ENCODE results near the gene UGT3A1. TPM values are rescaled to one million over a fixed set of nuclear protein-coding genes. Genes with fewer than 3 reads are reported as not detected.

Gene UGT3A1
- total RNA-seq, 2 experiments from 2014 or later: not detected

GRCh38 chr5:35971186-35971877 is 19.9 kb downstream of the UGT3A1 start:
- POLR2A ChIA-PET: no interaction called here
- no peaks in the 10 kb centered on the region for H3K36me3 Mint-ChIP-seq
- H3K4me1 Mint-ChIP-seq: no peaks in the 10 kb centered on the region
- DNase-seq (no peak), ATAC-seq (ENCODE audit: low read depth) (no peak)
- H3K4me3 Mint-ChIP-seq: no peak overlapping the region
- peaks cover 1% of the 10 kb centered on the region for H3K9me3 Mint-ChIP-seq
- peaks cover 7% of the 10 kb centered on the region for H3K27me3 Mint-ChIP-seq
- H3K27ac Mint-ChIP-seq: no peak overlapping the region

- Mint-ChIP-seq H3K4me1 (no peaks in the 10 kb centered on the region), H3K27ac (no peak overlapping the region), H3K9me3 (no peaks in the 10 kb centered on the region), H3K27me3 (peaks cover 19% of the 10 kb centered on the region), H3K4me3 (no peak overlapping the region), H3K36me3 (no peaks in the 10 kb centered on the region)
- ATAC-seq (ENCODE audit: low read depth) (no peak), DNase-seq (no peak)
- POLR2A ChIA-PET: no interaction called here
Measured at GRCh38 chr5:35963381-35963843, 27.8 kb downstream of the UGT3A1 start.

GRCh38 chr5:35960328-35960727 is 30.9 kb downstream of the UGT3A1 start:
- no peaks in the 10 kb centered on the region for H3K9me3 Mint-ChIP-seq
- DNase-seq (no peak), ATAC-seq (ENCODE audit: low read depth) (no peak)
- H3K36me3 Mint-ChIP-seq: no peaks in the 10 kb centered on the region
- POLR2A ChIA-PET: no interaction called here
- H3K27me3 Mint-ChIP-seq: peaks cover 14% of the 10 kb centered on the region
- no peak overlapping the region for H3K27ac Mint-ChIP-seq
- H3K4me3 Mint-ChIP-seq: no peak overlapping the region
- H3K4me1 Mint-ChIP-seq: no peaks in the 10 kb centered on the region

- Mint-ChIP-seq H3K36me3 (no peaks in the 10 kb centered on the region), H3K9me3 (peaks cover 2% of the 10 kb centered on the region), H3K27ac (no peak overlapping the region), H3K4me3 (no peak overlapping the region), H3K27me3 (peaks cover 33% of the 10 kb centered on the region), H3K4me1 (peaks cover 2% of the 10 kb centered on the region)
- POLR2A ChIA-PET: no interaction called here
- ATAC-seq (ENCODE audit: low read depth): no peak
- no peak for DNase-seq
Measured at GRCh38 chr5:35956429-35956828, 34.8 kb downstream of the UGT3A1 start.

GRCh38 chr5:35954175-35954574 is 37.0 kb downstream of the UGT3A1 start:
- H3K4me1 Mint-ChIP-seq: peaks cover 2% of the 10 kb centered on the region
- H3K27ac Mint-ChIP-seq: no peak overlapping the region
- POLR2A ChIA-PET: no interaction called here
- H3K9me3 Mint-ChIP-seq: peaks cover 2% of the 10 kb centered on the region
- no peaks in the 10 kb centered on the region for H3K36me3 Mint-ChIP-seq
- peaks cover 34% of the 10 kb centered on the region for H3K27me3 Mint-ChIP-seq
- H3K4me3 Mint-ChIP-seq: no peak overlapping the region
- DNase-seq (peak; percentile 32), ATAC-seq (ENCODE audit: low read depth) (peak; percentile 86)

- H3K9me3 Mint-ChIP-seq: no peaks in the 10 kb centered on the region
- no peaks in the 10 kb centered on the region for H3K4me1 Mint-ChIP-seq
- no peak overlapping the region for H3K27ac Mint-ChIP-seq
- no peak for DNase-seq
- H3K4me3 Mint-ChIP-seq: no peak overlapping the region
- H3K27me3 Mint-ChIP-seq: peaks cover 5% of the 10 kb centered on the region
- POLR2A ChIA-PET: no interaction called here
- no peak for ATAC-seq (ENCODE audit: low read depth)
- no peaks in the 10 kb centered on the region for H3K36me3 Mint-ChIP-seq
Measured at GRCh38 chr5:35947085-35947484, 44.1 kb downstream of the UGT3A1 start.

GRCh38 chr5:35939639-35940038 is 51.6 kb downstream of the UGT3A1 start:
- Mint-ChIP-seq H3K36me3 (no peaks in the 10 kb centered on the region), H3K9me3 (no peaks in the 10 kb centered on the region), H3K4me1 (no peaks in the 10 kb centered on the region), H3K4me3 (no peak overlapping the region), H3K27ac (no peak overlapping the region), H3K27me3 (peaks cover 17% of the 10 kb centered on the region)
- POLR2A ChIA-PET: no interaction called here
- DNase-seq (no peak), ATAC-seq (ENCODE audit: low read depth) (no peak)

GRCh38 chr5:35938568-35939227 is 52.5 kb downstream of the UGT3A1 start, which contains the start of gene CAPSL:
CAPSL (minus strand) TSS chr5:35938622; CDS start chr5:35921120, 17,502 bp downstream.
- no peak for ATAC-seq (ENCODE audit: low read depth)
- H3K9me3 Mint-ChIP-seq: no peaks in the 10 kb centered on the region
- H3K27ac Mint-ChIP-seq: no peak within 1 kb of the TSS
- H3K4me1 Mint-ChIP-seq: no peaks in the 10 kb centered on the region
- POLR2A ChIA-PET: no interaction called here
- no peak for DNase-seq
- H3K36me3 Mint-ChIP-seq: no peaks in the 10 kb centered on the region
- H3K4me3 Mint-ChIP-seq: no peak within 1 kb of the TSS
- H3K27me3 Mint-ChIP-seq: peaks cover 17% of the 10 kb centered on the region

- Mint-ChIP-seq H3K36me3 (no peaks in the 10 kb centered on the region), H3K27me3 (peaks cover 5% of the 10 kb centered on the region), H3K9me3 (no peaks in the 10 kb centered on the region), H3K27ac (no peak overlapping the region), H3K4me1 (peaks cover 22% of the 10 kb centered on the region), H3K4me3 (peak overlapping the region; percentile 67)
- no peak for DNase-seq
- POLR2A ChIA-PET: interaction anchor here (1.2 to 2.2 kb wide), 2 partner anchors 142 to 275 kb away, joined by 4 to 7 read pairs; no protein-coding TSS in a partner anchor
- peak; percentile 37 for ATAC-seq (ENCODE audit: low read depth)
Measured at GRCh38 chr5:35926389-35927051, 64.7 kb downstream of the UGT3A1 start.

- peak overlapping the region; percentile 33 for H3K27ac Mint-ChIP-seq
- H3K27me3 Mint-ChIP-seq: no peaks in the 10 kb centered on the region
- no peaks in the 10 kb centered on the region for H3K36me3 Mint-ChIP-seq
- DNase-seq (peak; percentile 85), ATAC-seq (ENCODE audit: low read depth) (peak; percentile 95)
- H3K4me1 Mint-ChIP-seq: peaks cover 22% of the 10 kb centered on the region
- H3K4me3 Mint-ChIP-seq: peak overlapping the region; percentile 71
- POLR2A ChIA-PET: interaction anchor here (0.7 to 2.2 kb wide), 5 partner anchors 135 to 307 kb away, joined by 3 to 7 read pairs (median 3); partner anchors contain the start of gene SPEF2
- H3K9me3 Mint-ChIP-seq: no peaks in the 10 kb centered on the region
Measured at GRCh38 chr5:35924950-35925722, 66.1 kb downstream of the UGT3A1 start.

- POLR2A ChIA-PET: interaction anchor here (0.7 to 2.2 kb wide), 5 partner anchors 134 to 306 kb away, joined by 3 to 7 read pairs (median 3); partner anchors contain the start of gene SPEF2
- peaks cover 24% of the 10 kb centered on the region for H3K4me1 Mint-ChIP-seq
Measured at GRCh38 chr5:35924122-35924949, 66.9 kb downstream of the UGT3A1 start.

GRCh38 chr5:35922468-35922867 is 68.7 kb downstream of the UGT3A1 start:
- H3K9me3 Mint-ChIP-seq: peaks cover 11% of the 10 kb centered on the region
- peaks cover 24% of the 10 kb centered on the region for H3K4me1 Mint-ChIP-seq
- H3K4me3 Mint-ChIP-seq: no peak overlapping the region
- no peak overlapping the region for H3K27ac Mint-ChIP-seq
- no peaks in the 10 kb centered on the region for H3K27me3 Mint-ChIP-seq
- peaks cover 13% of the 10 kb centered on the region for H3K36me3 Mint-ChIP-seq
- ATAC-seq (ENCODE audit: low read depth) (no peak), DNase-seq (no peak)
- POLR2A ChIA-PET: no interaction called here

More at GRCh38 chr5:35924122-35924949, 66.9 kb downstream of the UGT3A1 start:
- no peak for ATAC-seq (ENCODE audit: low read depth)
- peaks cover 4% of the 10 kb centered on the region for H3K36me3 Mint-ChIP-seq
- no peaks in the 10 kb centered on the region for H3K27me3 Mint-ChIP-seq
- peaks cover 4% of the 10 kb centered on the region for H3K9me3 Mint-ChIP-seq
- DNase-seq: no peak
- H3K4me3 Mint-ChIP-seq: peak overlapping the region; percentile 71
- no peak overlapping the region for H3K27ac Mint-ChIP-seq
